HEK293 (cell line): ENCODE results near the gene LPIN2.

Source experiments
- CTCF ChIA-PET: fragments of 350-600 bp; formaldehyde crosslinking; extraction: SDS; loops from one replicate; lab custom pipeline; 2021; ENCODE audit warnings: antibody characterized with exemption; lab: Yijun Ruan, JAX
- POLR2A ChIA-PET: fragments of 300-600 bp; formaldehyde crosslinking; extraction: SDS; loops from one replicate; lab custom pipeline; 2020; ENCODE audit warnings: antibody characterized with exemption, inconsistent platforms; lab: Yijun Ruan, JAX
- H3K27ac ChIP-seq: fragments of 200-500 bp; sonication (Bioruptor generic); 2 replicates; pipeline ENCODE4 v1.5.1; 2014; ENCODE audit warnings: low read depth, low read length, control low read depth, inconsistent platforms; ENCODE audit errors: extremely low read depth
- H3K36me3 ChIP-seq, 2 experiments: fragments of 200-500 bp in 1 of 2; sonication (Bioruptor generic) in 1 of 2; 1 replicate in 1 of 2; 2 replicates in 1 of 2; pipeline ENCODE4 v1.5.1; 2014 to 2017; ENCODE audit warnings: inconsistent platforms in 2 of 2, low read length in 2 of 2; ENCODE audit not compliant: control insufficient read depth in 2 of 2, insufficient read depth in 1 of 2
- H3K4me1 ChIP-seq: fragments of 200-500 bp; sonication (Bioruptor generic); 2 replicates; pipeline ENCODE4 v1.5.1; 2014; ENCODE audit warnings: mild to moderate bottlenecking, low read length, inconsistent platforms; ENCODE audit not compliant: control insufficient read depth, insufficient read depth
- H3K4me3 ChIP-seq: 2 replicates; pipeline ENCODE4 v1.5.1; 2011; ENCODE audit warnings: low read depth, mild to moderate bottlenecking, control low read depth, low read length, moderate library complexity
- H3K9me3 ChIP-seq: fragments of 200-500 bp; sonication (Bioruptor generic); 2 replicates; pipeline ENCODE4 v1.5.1; 2014; ENCODE audit warnings: low read depth, low read length, inconsistent platforms; ENCODE audit not compliant: control insufficient read depth, insufficient read depth
- EGR2 ChIP-seq: fragments of 450-650 bp; formaldehyde crosslinking; IDR thresholded peaks from 2 replicates; pipeline ENCODE4 v1.5.1; 2016; ENCODE audit warnings: low read depth, missing biosample characterization, missing genetic modification characterization
- HOXC10 ChIP-seq: sonication (generic); formaldehyde crosslinking; IDR thresholded peaks from 2 replicates; pipeline ENCODE4 v1.8.1; 2023; ENCODE audit warnings: mild to moderate bottlenecking, missing genetic modification reagents
- KLF10 ChIP-seq: fragments of 450-650 bp; IDR thresholded peaks from 2 replicates; pipeline ENCODE4 v1.5.1; 2018; ENCODE audit warnings: missing biosample characterization, mild to moderate bottlenecking, missing genetic modification characterization
- KLF7 ChIP-seq: fragments of 450-650 bp; formaldehyde crosslinking; IDR thresholded peaks from 2 replicates; pipeline ENCODE4 v1.5.1; 2016; ENCODE audit warnings: missing biosample characterization, missing genetic modification characterization, borderline replicate concordance
- KLF8 ChIP-seq: fragments of 450-650 bp; formaldehyde crosslinking; IDR thresholded peaks from 2 replicates; pipeline ENCODE4 v1.5.1; 2016; ENCODE audit warnings: missing biosample characterization, missing genetic modification characterization
- YY1 ChIP-seq: fragments of 450-650 bp; formaldehyde crosslinking; IDR thresholded peaks from 2 replicates; pipeline ENCODE4 v1.5.1; 2018; ENCODE audit warnings: missing biosample characterization, missing genetic modification characterization
- ZBTB11 ChIP-seq: fragments of 450-650 bp; formaldehyde crosslinking; conservative IDR thresholded peaks from 2 replicates; pipeline ENCODE4 v1.5.1; 2016; ENCODE audit warnings: low read depth, missing biosample characterization, missing genetic modification characterization
- ZBTB21 ChIP-seq: fragments of 450-650 bp; formaldehyde crosslinking; IDR thresholded peaks from 2 replicates; pipeline ENCODE4 v1.5.1; 2017; ENCODE audit warnings: missing biosample characterization, missing genetic modification characterization
- ZBTB48 ChIP-seq: fragments of 450-650 bp; formaldehyde crosslinking; IDR thresholded peaks from 2 replicates; pipeline ENCODE4 v1.5.1; 2016; ENCODE audit warnings: missing biosample characterization, missing genetic modification characterization
- ZBTB8A ChIP-seq: fragments of 450-650 bp; formaldehyde crosslinking; IDR thresholded peaks from 2 replicates; pipeline ENCODE4 v1.5.1; 2016; ENCODE audit warnings: missing biosample characterization, missing genetic modification characterization
- ZFHX2 ChIP-seq: fragments of 450-650 bp; formaldehyde crosslinking; conservative IDR thresholded peaks from 2 replicates; pipeline ENCODE4 v1.5.1; 2016; ENCODE audit warnings: missing biosample characterization, missing genetic modification characterization
- ZFP3 ChIP-seq: fragments of 450-650 bp; formaldehyde crosslinking; IDR thresholded peaks from 2 replicates; pipeline ENCODE4 v1.5.1; 2016; ENCODE audit warnings: low read depth, missing biosample characterization, missing genetic modification characterization
- ZFP41 ChIP-seq: fragments of 450-650 bp; formaldehyde crosslinking; IDR thresholded peaks from 2 replicates; pipeline ENCODE4 v1.5.1; 2016; ENCODE audit warnings: missing biosample characterization, missing genetic modification characterization, borderline replicate concordance
- ZNF157 ChIP-seq: fragments of 450-650 bp; formaldehyde crosslinking; IDR thresholded peaks from 2 replicates; pipeline ENCODE4 v1.5.1; 2016; ENCODE audit warnings: missing biosample characterization, missing genetic modification characterization
- ZNF335 ChIP-seq: fragments of 450-650 bp; formaldehyde crosslinking; conservative IDR thresholded peaks from 2 replicates; pipeline ENCODE4 v1.5.1; 2016; ENCODE audit warnings: missing biosample characterization, missing genetic modification characterization
- ZNF391 ChIP-seq: fragments of 450-650 bp; formaldehyde crosslinking; IDR thresholded peaks from 2 replicates; pipeline ENCODE4 v1.5.1; 2016; ENCODE audit warnings: low read depth, missing biosample characterization, missing genetic modification characterization, borderline replicate concordance
- ZNF501 ChIP-seq: fragments of 450-650 bp; formaldehyde crosslinking; IDR thresholded peaks from 2 replicates; pipeline ENCODE4 v1.5.1; 2016; ENCODE audit warnings: missing biosample characterization, missing genetic modification characterization
- ZNF600 ChIP-seq: fragments of 450-650 bp; formaldehyde crosslinking; IDR thresholded peaks from 2 replicates; pipeline ENCODE4 v1.5.1; 2016; ENCODE audit warnings: missing biosample characterization, missing genetic modification characterization
- ZNF664 ChIP-seq: fragments of 450-650 bp; formaldehyde crosslinking; IDR thresholded peaks from 2 replicates; pipeline ENCODE4 v1.5.1; 2016; ENCODE audit warnings: missing biosample characterization, missing genetic modification characterization
- ZXDB ChIP-seq: fragments of 450-650 bp; formaldehyde crosslinking; IDR thresholded peaks from 2 replicates; pipeline ENCODE4 v1.5.1; 2016; ENCODE audit warnings: missing biosample characterization, missing genetic modification characterization
- TF ChIP-seq, protein P1 (sequence below): fragments of 450-650 bp; formaldehyde crosslinking; IDR thresholded peaks from 2 replicates; pipeline ENCODE4 v1.5.1; 2017; ENCODE audit warnings: missing biosample characterization, missing genetic modification characterization
- TF ChIP-seq, protein P2 (sequence below): fragments of 450-650 bp; formaldehyde crosslinking; IDR thresholded peaks from 2 replicates; pipeline ENCODE4 v1.5.1; 2016; ENCODE audit warnings: missing biosample characterization, missing genetic modification characterization
- TF ChIP-seq, protein P3 (sequence below): fragments of 450-650 bp; formaldehyde crosslinking; IDR thresholded peaks from 2 replicates; pipeline ENCODE4 v1.5.1; 2016; ENCODE audit warnings: missing biosample characterization, missing genetic modification characterization
- TF ChIP-seq, protein P4 (sequence below): fragments of 450-650 bp; formaldehyde crosslinking; IDR thresholded peaks from 2 replicates; pipeline ENCODE4 v1.5.1; 2016; ENCODE audit warnings: missing biosample characterization, missing genetic modification characterization

The LPIN2 gene

DNA sequence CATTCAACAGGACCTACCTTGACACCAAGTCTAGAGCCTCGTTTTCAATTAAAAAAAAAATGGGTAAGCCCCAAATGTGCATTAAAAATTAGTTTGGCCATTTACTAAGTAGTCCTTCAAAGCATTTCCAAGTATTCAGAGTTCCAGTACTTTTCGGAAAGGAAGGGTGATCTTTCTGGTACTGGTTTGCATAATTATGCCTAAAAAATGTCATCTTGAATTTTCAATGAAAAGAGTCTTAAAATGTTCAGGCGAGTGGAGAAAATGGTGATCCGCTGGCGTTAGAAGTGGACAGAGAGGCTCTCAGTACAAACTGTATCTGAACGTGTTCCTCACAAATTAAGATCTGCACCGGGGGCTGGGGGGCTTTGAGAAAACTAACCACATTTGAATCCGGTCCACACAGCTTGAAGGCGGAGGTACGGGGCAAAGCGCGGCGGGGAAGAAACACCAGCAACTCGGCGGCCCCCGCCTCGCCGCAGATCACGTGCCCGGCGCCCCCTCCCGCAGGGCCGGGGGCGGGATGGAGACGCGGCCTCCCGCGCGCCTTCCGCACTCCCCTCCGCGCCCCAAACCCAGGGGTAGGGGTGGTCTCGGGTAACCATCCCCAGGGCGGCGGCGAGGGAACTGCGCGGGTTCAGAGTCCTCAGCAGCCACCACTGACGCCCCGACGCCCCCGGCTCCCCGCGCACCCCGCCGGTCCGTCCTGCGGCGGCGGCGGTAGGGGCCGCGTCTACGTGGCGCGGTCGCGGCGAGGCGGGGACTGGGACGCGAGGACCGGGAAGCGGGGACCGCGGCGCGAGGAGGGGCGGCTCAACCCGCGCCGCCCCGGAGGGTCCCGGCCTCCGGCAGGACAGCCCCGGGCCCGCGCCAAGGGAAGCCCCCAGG is 564 bp downstream of the LPIN2 start:
- ChIA-PET POLR2A (no interaction called here), CTCF (no interaction called here)
- H3K9me3 ChIP-seq = no peaks in the 10 kb centered on the region
- peak overlapping the region; percentile 59 for H3K4me3 ChIP-seq
- H3K27ac ChIP-seq = peak overlapping the region; percentile 95
- H3K4me1 ChIP-seq = no peaks in the 10 kb centered on the region; the same call in 1 of the 2 replicates
- peaks cover 0 to 4% of the 10 kb centered on the region in 2 experiments; a peak in 1 of 3 replicates for H3K36me3 ChIP-seq
- TF ChIP-seq ZNF335 = peak; percentile 75
- peak; percentile 43; the same call in 1 of the 2 replicates for TF ChIP-seq ZNF501
- TF ChIP-seq KLF7 (tag by site-specific recombination) = no peak
- TF ChIP-seq, protein P1, sequence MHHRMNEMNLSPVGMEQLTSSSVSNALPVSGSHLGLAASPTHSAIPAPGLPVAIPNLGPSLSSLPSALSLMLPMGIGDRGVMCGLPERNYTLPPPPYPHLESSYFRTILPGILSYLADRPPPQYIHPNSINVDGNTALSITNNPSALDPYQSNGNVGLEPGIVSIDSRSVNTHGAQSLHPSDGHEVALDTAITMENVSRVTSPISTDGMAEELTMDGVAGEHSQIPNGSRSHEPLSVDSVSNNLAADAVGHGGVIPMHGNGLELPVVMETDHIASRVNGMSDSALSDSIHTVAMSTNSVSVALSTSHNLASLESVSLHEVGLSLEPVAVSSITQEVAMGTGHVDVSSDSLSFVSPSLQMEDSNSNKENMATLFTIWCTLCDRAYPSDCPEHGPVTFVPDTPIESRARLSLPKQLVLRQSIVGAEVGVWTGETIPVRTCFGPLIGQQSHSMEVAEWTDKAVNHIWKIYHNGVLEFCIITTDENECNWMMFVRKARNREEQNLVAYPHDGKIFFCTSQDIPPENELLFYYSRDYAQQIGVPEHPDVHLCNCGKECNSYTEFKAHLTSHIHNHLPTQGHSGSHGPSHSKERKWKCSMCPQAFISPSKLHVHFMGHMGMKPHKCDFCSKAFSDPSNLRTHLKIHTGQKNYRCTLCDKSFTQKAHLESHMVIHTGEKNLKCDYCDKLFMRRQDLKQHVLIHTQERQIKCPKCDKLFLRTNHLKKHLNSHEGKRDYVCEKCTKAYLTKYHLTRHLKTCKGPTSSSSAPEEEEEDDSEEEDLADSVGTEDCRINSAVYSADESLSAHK (tag by site-specific recombination) = no peak
- TF ChIP-seq KLF10 (tag by site-specific recombination) = peak; percentile 70; the same call in 1 of the 2 replicates
- no peak for TF ChIP-seq HOXC10 (CRISPR knock-in tag)
- peak; percentile 77 for TF ChIP-seq EGR2 (tag by site-specific recombination)
- TF ChIP-seq ZNF664 (tag by site-specific recombination) = no peak
- TF ChIP-seq ZFP41 (tag by site-specific recombination) = no peak
- TF ChIP-seq, protein P2, sequence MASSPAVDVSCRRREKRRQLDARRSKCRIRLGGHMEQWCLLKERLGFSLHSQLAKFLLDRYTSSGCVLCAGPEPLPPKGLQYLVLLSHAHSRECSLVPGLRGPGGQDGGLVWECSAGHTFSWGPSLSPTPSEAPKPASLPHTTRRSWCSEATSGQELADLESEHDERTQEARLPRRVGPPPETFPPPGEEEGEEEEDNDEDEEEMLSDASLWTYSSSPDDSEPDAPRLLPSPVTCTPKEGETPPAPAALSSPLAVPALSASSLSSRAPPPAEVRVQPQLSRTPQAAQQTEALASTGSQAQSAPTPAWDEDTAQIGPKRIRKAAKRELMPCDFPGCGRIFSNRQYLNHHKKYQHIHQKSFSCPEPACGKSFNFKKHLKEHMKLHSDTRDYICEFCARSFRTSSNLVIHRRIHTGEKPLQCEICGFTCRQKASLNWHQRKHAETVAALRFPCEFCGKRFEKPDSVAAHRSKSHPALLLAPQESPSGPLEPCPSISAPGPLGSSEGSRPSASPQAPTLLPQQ (tag by site-specific recombination) = peak; percentile 44; the same call in 1 of the 2 replicates
- TF ChIP-seq KLF8 (tag by site-specific recombination) = peak; percentile 31; the same call in 1 of the 2 replicates
- TF ChIP-seq ZNF600 (tag by site-specific recombination) = no peak
- TF ChIP-seq, protein P3, sequence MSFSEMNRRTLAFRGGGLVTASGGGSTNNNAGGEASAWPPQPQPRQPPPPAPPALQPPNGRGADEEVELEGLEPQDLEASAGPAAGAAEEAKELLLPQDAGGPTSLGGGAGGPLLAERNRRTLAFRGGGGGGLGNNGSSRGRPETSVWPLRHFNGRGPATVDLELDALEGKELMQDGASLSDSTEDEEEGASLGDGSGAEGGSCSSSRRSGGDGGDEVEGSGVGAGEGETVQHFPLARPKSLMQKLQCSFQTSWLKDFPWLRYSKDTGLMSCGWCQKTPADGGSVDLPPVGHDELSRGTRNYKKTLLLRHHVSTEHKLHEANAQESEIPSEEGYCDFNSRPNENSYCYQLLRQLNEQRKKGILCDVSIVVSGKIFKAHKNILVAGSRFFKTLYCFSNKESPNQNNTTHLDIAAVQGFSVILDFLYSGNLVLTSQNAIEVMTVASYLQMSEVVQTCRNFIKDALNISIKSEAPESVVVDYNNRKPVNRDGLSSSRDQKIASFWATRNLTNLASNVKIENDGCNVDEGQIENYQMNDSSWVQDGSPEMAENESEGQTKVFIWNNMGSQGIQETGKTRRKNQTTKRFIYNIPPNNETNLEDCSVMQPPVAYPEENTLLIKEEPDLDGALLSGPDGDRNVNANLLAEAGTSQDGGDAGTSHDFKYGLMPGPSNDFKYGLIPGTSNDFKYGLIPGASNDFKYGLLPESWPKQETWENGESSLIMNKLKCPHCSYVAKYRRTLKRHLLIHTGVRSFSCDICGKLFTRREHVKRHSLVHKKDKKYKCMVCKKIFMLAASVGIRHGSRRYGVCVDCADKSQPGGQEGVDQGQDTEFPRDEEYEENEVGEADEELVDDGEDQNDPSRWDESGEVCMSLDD (tag by site-specific recombination) = peak; percentile 72
- TF ChIP-seq, protein P4, sequence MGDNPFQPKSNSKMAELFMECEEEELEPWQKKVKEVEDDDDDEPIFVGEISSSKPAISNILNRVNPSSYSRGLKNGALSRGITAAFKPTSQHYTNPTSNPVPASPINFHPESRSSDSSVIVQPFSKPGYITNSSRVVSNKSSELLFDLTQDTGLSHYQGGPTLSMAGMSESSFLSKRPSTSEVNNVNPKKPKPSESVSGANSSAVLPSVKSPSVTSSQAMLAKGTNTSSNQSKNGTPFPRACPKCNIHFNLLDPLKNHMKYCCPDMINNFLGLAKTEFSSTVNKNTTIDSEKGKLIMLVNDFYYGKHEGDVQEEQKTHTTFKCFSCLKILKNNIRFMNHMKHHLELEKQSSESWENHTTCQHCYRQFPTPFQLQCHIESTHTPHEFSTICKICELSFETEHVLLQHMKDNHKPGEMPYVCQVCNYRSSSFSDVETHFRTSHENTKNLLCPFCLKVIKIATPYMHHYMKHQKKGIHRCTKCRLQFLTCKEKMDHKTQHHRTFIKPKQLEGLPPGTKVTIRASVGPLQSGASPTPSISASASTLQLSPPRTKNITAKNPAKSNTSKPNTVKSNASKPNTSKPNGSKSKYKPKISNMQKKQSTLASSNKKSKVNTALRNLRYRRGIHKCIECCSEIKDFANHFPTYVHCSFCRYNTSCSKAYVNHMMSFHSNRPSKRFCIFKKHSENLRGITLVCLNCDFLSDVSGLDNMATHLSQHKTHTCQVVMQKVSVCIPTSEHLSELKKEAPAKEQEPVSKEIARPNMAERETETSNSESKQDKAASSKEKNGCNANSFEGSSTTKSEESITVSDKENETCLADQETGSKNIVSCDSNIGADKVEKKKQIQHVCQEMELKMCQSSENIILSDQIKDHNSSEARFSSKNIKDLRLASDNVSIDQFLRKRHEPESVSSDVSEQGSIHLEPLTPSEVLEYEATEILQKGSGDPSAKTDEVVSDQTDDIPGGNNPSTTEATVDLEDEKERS (tag by site-specific recombination) = no peak
- TF ChIP-seq ZFP3 (tag by site-specific recombination) = no peak
- peak; percentile 69 for TF ChIP-seq ZBTB8A
- no peak for TF ChIP-seq ZNF157 (tag by site-specific recombination)
- peak; percentile 50; the same call in 1 of the 2 replicates for TF ChIP-seq ZXDB
- peak; percentile 44; the same call in 1 of the 2 replicates for TF ChIP-seq ZBTB48 (tag by site-specific recombination)
- TF ChIP-seq YY1 (tag by site-specific recombination) = no peak
- TF ChIP-seq ZBTB21 (tag by site-specific recombination) = no peak
- TF ChIP-seq ZNF391 (tag by site-specific recombination) = 0 out of 2 replicates have a peak, but pooled peaks have one; percentile 20
- TF ChIP-seq ZBTB11 (tag by site-specific recombination) = 0 out of 2 replicates have a peak, but pooled peaks have one; percentile 24
- peak; percentile 94 for TF ChIP-seq ZFHX2
